ENCODE results near the gene TRDMT1.

Gene TRDMT1

DNA sequence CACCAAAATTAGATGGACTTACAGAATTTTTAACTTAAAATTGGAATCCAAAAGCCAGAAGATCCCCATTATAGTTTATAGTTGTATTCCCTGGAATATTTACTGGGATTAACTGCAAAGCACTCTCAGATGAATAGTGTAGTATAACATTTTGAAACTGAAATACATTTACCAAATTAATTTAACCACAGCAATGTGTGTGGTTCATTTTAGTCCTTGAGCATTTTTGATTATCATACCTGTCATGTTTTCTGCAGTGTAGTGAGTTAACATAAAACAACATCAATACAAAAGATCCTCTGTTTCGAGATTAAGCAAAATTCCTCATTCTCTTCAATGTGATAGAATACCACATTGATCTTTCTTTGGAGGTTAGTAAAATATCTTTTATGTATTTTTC, 30.3 kb upstream of the TRDMT1 start:
- DNase-seq (ENCODE audit: low spot score): no peak
- FAIRE-seq: peak; percentile 2

DNA sequence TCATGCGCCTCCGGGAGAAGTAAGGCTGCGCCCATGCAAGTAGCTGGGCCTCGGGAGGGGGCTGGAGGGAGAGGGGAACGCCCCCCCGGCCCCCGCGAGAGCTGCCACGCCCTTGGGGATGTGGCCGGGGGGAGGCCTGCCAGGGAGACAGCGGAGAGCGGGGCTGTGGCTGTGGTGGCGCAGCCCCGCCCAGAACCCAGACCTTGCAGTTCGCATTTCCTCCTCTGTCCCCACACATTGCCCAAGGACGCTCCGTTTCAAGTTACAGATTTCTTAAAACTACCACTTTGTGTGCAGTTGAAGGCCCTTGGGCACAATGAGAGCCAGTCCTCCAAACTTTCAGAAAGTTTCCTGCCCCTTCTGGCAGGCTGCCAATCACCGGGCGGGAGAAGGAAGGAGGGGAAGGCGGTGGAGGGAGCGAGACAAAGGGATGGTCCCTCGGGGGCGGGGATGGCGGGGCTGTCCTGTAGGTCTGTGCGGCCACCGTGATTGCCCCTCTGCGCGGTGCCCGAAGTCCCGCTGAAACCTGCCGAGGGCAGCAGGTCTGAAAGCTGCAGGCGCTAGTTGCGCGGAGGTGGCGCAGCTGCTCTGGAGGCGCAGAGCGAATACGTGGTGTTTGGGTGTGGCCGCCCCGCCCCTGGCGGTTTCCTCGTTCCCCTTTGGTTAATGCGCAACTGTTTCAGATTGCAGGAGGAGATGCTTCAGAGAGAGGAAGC, 28.7 kb upstream of the TRDMT1 start:
- DNase-seq (ENCODE audit: low spot score): peak; percentile 68
- no peak for FAIRE-seq

DNA sequence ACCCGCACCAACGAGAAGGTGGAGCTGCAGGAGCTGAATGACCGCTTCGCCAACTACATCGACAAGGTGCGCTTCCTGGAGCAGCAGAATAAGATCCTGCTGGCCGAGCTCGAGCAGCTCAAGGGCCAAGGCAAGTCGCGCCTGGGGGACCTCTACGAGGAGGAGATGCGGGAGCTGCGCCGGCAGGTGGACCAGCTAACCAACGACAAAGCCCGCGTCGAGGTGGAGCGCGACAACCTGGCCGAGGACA, 28.2 kb upstream of the TRDMT1 start:
- FAIRE-seq (no peak), DNase-seq (ENCODE audit: low spot score) (no peak)

DNA sequence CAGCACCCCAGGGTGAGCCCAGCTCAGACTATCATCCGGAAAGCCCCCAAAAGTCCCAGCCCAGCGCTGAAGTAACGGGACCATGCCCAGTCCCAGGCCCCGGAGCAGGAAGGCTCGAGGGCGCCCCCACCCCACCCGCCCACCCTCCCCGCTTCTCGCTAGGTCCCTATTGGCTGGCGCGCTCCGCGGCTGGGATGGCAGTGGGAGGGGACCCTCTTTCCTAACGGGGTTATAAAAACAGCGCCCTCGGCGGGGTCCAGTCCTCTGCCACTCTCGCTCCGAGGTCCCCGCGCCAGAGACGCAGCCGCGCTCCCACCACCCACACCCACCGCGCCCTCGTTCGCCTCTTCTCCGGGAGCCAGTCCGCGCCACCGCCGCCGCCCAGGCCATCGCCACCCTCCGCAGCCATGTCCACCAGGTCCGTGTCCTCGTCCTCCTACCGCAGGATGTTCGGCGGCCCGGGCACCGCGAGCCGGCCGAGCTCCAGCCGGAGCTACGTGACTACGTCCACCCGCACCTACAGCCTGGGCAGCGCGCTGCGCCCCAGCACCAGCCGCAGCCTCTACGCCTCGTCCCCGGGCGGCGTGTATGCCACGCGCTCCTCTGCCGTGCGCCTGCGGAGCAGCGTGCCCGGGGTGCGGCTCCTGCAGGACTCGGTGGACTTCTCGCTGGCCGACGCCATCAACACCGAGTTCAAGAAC, 27.7 kb upstream of the TRDMT1 start:
- DNase-seq (ENCODE audit: low spot score): peak; percentile 88
- FAIRE-seq: no peak

DNA sequence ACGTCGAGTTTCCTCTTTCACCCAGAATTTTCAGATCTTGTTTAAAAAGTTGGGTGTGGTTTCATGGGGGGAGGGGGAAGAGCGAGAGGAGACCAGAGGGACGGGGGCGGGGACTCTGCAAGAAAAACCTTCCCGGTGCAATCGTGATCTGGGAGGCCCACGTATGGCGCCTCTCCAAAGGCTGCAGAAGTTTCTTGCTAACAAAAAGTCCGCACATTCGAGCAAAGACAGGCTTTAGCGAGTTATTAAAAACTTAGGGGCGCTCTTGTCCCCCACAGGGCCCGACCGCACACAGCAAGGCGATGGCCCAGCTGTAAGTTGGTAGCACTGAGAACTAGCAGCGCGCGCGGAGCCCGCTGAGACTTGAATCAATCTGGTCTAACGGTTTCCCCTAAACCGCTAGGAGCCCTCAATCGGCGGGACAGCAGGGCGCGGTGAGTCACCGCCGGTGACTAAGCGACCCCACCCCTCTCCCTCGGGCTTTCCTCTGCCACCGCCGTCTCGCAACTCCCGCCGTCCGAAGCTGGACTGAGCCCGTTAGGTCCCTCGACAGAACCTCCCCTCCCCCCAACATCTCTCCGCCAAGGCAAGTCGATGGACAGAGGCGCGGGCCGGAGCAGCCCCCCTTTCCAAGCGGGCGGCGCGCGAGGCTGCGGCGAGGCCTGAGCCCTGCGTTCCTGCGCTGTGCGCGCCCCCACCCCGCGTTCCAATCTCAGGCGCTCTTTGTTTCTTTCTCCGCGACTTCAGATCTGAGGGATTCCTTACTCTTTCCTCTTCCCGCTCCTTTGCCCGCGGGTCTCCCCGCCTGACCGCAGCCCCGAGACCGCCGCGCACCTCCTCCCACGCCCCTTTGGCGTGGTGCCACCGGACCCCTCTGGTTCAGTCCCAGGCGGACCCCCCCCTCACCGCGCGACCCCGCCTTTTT, 26.9 kb upstream of the TRDMT1 start, which contains the start of gene VIM:
Gene VIM (plus strand): TSS at position 151 of the 925 bp plus-strand sequence. CDS start 1,182 bp downstream, outside the sequence.
- FAIRE-seq: peak; percentile 87

DNA sequence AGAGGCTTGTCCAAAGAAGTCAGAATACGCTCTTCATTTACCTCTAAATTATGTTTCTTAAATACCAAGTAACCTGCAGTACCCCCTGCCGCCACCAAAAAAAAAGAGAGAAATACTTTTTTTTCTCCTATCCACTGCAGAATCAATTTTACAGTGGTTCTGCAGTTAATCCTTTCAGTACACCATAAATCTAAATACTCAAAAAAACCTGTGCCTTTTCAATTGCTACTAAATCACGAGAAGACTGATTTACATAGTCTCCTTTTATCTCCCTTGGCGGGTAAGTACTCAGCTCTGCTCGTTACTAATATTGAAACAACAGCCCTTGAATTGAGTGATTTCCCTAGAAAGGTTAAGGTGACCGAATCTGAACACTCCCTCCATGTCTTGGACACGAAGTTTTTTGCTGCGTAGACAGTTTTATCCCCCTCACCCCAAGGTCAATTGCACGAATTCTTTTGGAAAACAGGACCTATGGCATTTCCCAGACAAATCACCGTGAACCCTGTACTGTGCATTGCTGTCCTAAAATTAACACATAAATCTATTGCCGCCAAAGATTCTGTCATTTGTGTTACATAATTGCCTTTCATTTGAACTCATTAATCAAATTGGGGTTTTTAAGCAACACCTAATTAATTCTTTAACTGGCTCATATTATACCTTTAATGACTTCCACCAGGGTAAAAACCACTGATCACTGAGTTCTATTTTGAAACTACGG, 26.1 kb upstream of the TRDMT1 start:
- FAIRE-seq (peak; percentile 69), DNase-seq (ENCODE audit: low spot score) (peak; percentile 31)

More for the DNA sequence above, 26.9 kb upstream of the TRDMT1 start, which contains the start of gene VIM:
- peak; percentile 99 for DNase-seq (ENCODE audit: low spot score)

DNA sequence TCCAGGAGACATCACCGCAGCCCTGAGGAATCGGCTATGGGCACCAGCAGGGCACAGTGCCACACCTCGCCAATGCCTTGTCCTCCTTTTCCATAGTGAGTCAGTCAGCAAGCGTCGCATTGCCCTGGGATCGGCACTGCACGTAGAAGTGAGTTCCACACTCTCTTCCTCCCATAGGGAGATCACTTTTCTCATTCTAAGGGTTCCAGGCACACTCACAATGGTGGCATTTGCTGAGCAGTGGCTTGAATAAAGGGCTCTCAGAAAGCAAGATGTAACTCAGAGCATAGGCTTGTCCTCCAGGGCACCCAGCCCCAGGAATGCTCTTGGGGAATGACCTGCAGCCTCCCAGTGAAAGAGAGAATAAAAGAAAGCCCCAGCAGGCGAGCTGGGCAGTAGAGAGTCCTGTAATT, 25.4 kb upstream of the TRDMT1 start:
- DNase-seq (ENCODE audit: low spot score): no peak
- no peak for FAIRE-seq

DNA sequence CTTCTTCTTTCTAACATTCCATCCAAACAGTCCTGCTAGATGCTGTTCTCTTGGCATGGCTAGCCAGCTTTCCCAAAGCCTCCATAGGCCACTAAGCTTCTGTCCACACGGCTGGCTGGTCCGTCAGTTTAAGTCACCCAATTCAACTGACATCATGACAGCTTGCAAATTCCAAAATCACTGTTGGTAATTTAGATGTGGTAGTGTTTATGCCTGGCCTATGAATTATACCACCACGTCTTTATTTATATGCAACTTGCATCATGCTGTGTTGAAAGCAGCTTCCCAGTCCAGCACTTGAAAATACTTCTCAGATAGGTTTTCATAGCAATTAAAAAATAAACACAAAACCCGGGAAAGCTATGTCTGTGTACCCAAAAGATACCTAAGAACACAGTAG, 24.3 kb upstream of the TRDMT1 start:
- no peak for FAIRE-seq

DNA sequence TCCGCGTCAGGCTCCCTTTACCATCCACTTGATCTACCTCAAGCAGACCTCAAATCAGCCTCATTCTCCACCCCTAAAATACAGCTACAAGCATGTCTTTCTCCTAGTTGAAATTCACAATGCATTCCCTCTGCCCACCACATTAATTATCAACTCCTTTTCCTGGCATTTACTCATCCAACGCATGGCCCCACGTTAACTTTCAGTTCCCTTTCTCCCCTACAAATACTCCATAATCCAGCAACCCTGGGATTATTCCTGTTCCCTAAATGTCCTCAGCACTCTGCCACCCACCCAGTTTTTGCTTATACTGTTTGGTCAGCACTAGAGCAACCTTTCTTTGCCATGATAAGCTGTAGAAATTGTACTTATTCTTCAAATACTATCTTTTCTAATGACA, 20.9 kb upstream of the TRDMT1 start:
- DNase-seq (ENCODE audit: low spot score) (no peak), FAIRE-seq (peak; percentile 73)

More for the DNA sequence above, 24.3 kb upstream of the TRDMT1 start:
- DNase-seq (ENCODE audit: low spot score): no peak

DNA sequence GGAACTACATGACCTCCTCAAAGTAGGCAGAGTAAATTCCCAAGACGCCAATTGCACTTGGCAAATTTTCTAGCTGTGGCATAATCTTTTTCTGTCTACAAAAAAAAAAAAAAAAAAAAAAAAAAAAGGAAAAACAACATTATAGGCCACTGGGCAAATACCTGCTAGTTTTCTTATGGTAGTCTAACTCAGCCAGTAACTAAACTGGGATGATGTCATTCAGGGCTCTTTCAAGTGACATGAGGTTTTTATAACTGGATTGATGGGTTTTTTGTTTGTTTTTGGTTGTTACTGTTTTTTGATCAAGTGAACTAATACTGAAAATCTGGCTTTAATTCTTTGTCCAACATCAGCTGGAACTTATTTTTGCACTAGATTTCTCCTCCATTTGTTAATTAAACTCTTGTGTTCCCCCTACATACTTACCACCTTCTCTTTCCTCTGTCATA, 19.2 kb upstream of the TRDMT1 start:
- FAIRE-seq (peak; percentile 74), DNase-seq (ENCODE audit: low spot score) (no peak)

DNA sequence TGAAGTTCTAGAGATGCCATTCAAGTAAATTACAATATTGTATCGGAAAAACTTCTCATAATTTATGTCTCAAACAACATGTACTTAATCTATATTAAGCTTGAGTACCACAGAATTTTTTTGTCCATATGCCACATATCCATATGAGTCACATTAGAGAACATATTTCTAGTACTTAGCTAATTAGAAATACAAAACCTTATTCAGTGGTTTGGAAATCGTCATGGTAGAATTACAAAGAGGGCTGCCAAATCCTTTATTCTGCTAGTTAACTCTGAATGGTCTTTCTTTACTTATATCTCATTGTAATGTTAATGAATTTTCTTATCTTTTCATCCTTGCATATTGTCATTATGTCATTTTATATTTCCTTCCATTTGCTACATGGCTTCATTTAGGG, 17.6 kb upstream of the TRDMT1 start:
- no peak for FAIRE-seq

DNA sequence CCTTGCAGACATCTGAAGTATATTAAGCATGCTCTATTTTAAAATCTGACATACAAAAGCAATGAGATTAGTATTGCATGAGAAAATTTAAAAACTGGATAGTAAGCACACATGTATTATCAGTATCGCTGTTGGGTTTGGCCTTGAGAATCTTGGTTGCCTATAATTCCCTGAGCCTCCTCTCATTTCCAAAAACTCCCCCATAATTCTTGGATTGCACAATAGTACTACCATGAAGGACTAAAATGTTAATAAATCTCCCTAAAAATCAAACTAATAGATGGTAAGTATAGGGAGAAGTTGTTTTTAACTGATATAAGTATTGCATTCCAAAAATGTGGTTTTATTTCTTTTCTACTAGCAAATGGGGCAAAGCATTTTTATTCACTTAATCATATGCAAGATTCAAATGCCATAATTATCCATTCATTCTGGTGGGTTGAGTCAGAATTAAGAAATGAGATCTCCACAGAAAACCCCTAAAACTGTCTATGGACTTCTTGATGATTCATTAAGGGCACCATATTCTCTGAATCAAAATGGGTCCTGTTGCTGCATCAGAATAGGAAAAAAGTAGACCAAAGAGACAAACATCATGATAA, 16.3 kb upstream of the TRDMT1 start:
- FAIRE-seq (no peak), DNase-seq (ENCODE audit: low spot score) (no peak)

More for the DNA sequence above, 17.6 kb upstream of the TRDMT1 start:
- DNase-seq (ENCODE audit: low spot score): no peak

DNA sequence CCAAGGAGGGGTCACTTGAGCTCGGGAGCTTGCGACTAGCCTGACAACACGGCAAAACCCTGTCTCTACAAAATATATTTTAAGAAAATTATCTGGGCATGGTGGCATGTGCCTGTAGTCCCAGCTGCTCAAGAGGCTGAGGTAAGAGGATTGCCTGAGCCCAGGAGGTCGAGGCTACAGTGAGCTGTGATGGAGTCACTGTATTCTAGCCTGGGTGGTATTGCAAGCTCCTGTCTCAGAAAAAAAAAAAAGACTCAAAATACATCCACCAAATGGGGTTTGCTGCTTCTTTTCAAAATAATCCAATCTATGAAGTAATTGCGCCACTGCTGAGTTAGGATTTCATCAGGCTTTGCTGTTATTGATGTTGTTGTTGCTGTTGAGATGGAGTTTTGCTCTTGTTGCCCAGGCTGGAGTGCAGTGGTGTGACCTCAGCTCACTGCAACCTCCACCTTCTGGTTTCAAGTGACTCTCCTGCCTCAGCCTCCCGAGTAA, 15.5 kb upstream of the TRDMT1 start:
- no peak for DNase-seq (ENCODE audit: low spot score)
- FAIRE-seq: no peak

DNA sequence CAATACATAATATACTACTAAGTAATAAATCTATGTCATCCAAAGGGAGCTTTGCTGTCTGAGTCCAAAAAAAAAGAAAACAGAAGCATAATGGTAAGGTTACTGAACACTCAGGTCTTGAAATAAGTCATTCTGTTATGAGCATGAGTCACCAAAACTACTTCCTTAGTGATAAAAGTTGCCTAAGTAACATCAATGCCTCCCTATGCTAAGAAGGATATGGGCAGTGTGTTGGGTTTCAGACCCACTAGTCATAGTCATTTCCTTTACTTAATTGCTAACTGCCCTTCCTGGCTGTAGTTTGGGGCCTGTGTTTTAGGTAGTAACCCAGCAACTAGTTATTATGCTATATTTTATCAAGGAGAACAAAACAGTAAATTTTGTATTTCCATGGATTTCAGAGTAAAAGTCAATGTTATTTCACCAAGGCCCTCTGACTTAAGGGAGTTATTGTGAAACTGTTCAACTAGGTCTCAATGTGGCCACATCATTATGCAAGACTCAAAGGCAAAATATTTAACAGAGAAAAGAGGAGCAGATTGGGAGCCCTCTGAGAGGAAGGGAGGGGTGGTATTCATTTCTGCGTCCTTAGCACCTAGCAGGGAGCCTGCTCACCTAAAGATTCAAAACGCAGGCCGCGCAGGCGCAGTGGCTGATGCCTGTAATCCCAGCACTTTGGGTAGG, 14.9 kb upstream of the TRDMT1 start:
- peak; percentile 99 for FAIRE-seq
- peak; percentile 100 for DNase-seq (ENCODE audit: low spot score)

DNA sequence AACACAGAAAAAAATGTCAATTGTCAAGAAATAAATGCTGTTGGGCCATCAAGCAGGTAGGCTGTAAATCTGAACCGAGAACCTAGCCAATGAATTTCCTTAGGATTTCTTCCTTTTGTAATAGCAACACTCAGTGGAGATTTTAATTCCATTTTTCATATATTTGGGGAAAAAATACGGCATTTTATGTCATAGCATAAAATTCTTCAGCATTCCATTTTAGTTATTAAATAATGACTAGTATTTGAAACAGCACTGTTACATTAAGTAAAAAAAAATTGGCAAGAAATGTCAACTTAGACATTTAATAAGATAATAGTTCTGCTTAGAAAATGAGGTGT, 14.3 kb upstream of the TRDMT1 start:
- DNase-seq (ENCODE audit: low spot score) (no peak), FAIRE-seq (no peak)

DNA sequence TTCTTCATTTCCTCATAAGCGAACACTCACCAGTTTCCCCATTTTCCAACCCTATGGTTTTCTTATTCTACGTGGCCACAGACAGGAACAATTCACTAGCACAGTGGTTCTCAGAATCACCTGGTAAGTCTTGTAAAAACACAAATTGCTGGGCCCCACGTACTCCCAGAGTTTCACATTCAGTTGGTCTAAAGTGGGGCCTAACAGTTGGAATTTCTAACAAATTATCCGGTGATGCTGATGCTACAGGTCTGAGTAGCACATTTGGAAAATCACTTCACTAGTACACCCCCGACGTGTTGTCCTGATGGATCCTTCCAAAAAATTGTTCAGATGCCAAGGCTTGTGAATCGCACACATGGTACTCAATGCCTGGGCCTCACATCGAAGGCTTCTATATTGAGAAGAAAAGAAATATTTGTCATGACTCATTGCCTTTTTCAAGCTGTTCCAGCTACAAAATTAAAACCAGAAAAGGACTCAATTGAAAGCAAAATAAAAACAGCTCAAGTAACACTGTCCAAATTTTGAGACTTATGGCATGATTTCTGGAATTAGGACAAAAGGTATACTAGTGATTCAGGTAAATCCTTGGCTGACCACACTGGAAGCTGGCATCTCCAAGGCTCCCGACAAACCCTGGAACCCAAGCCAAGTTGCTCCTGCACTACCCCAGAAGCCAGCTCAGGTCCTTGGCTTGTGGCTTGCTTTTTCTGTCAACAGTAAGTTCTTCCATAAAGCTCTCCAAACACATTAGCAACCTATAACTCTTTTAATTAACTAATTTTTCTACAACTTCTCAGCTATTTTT, 13.7 kb upstream of the TRDMT1 start:
- DNase-seq (ENCODE audit: low spot score) (peak; percentile 93), FAIRE-seq (no peak)

DNA sequence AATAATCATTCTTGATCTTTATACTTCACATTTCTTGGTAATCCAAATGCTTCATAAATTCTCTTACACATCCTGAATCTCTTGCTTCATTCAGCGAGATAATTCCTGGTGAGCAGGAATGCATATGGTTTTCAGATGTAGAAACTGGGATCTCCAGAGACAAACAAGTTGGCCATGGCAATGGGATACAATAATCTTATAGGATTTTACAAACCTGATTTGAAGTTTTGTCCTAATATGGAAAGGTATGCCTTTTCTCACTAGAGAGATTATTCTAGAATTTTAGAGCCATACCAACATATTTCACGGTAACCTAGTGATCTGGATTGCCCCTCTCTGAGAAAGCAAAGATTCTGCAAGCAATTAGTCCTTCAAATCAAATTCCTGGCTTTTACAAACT, 13.1 kb upstream of the TRDMT1 start:
- no peak for DNase-seq (ENCODE audit: low spot score)
- FAIRE-seq: no peak

DNA sequence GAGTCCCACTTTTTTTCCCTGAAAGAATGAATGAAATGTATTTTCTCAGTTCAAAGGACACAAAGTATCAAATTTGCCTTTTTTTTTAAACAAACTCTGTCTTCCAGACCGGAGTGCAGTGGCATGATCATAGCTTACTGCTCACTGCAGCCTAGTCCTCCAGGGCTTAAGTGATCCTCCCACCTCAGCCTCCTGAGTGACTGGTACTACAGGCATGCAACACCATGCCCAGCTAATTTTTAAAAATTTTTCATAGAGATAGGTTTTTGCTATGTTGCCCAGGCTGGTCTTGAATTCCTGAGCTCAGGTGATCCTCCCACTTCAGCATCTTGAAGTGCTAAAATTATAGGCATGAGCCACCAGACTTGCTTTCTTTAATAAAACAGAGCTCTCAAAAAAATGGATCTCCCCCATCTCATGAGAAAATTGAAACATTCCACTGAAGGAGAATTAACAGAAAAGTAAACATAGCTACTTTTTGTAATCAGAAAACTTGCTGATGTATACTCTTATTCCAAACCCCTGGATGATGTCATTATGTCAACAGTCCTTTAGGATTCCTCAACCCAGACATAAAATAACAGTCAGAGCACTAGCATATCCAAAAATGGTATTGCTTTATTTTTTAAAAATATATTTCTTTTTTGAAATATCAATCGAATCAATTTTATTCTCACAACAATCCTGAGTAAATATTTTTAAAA, 12.3 kb upstream of the TRDMT1 start:
- FAIRE-seq (peak; percentile 89), DNase-seq (ENCODE audit: low spot score) (peak; percentile 80)

DNA sequence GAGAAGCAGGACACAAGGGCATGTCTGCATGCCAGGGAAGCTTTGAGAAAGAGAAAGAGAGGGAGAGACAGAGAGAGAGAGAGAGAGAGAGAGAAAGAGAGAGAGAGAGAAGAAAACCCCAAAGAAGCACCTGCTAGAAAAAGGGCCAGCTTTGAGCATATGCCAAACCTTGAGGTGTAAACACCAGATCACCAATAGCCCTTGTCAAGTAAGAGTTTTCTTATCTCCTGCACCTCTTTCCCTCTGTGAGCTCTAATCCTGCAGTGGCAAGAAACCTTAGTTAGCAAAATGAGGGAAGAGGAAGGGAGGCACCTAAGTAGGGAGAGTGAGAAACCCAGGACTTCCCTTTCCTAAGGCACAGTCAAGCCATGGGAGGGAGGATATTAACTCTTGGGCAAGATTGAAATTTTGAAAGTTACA, 11.3 kb upstream of the TRDMT1 start:
- DNase-seq (ENCODE audit: low spot score): no peak

More for the DNA sequence above, 11.3 kb upstream of the TRDMT1 start:
- FAIRE-seq: no peak
